ACC112 (cell line): ENCODE measurements around the gene BID.

Experiments
- H2AFZ ChIP-seq: fragments of 200-600 bp; sonication (generic); one replicate; pipeline ENCODE4 v1.6.0; 2017; ENCODE audit warnings: antibody characterized with exemption, low read length; ENCODE audit not compliant: unreplicated experiment
- H3K27ac ChIP-seq: fragments of 200-600 bp; sonication (generic); 2 replicates; pipeline ENCODE4 v1.5.1; 2014; ENCODE audit warnings: low read depth, mild to moderate bottlenecking, antibody characterized with exemption, low read length, moderate library complexity
- H3K27me3 ChIP-seq: fragments of 200-600 bp; sonication (generic); 2 replicates; pipeline ENCODE4 v1.6.1; 2014; ENCODE audit warnings: mild to moderate bottlenecking, antibody characterized with exemption, low read length, moderate library complexity, mixed read lengths; ENCODE audit not compliant: insufficient read depth
- H3K36me3 ChIP-seq: fragments of 200-600 bp; sonication (generic); 2 replicates; pipeline ENCODE4 v1.6.1; 2016; ENCODE audit warnings: mild to moderate bottlenecking, antibody characterized with exemption, low read length, moderate library complexity, mixed read lengths; ENCODE audit not compliant: insufficient read depth
- H3K4me1 ChIP-seq: fragments of 200-600 bp; sonication (generic); one replicate; pipeline ENCODE4 v1.6.1; 2016; ENCODE audit warnings: low read length, mixed read lengths; ENCODE audit not compliant: insufficient read depth, unreplicated experiment, control insufficient read depth
- H3K4me3 ChIP-seq: fragments of 200-600 bp; sonication (generic); 2 replicates; pipeline ENCODE4 v1.5.1; 2014; ENCODE audit warnings: mild to moderate bottlenecking, low read depth, low read length
- H3K79me2 ChIP-seq: fragments of 200-600 bp; sonication (generic); one replicate; pipeline ENCODE4 v1.6.0; 2016; ENCODE audit warnings: low read length; ENCODE audit not compliant: control insufficient read depth, unreplicated experiment, insufficient read depth

BID gene

GRCh38 chr22:17782621-17783020 is 8.4 kb upstream of the BID start:
- H3K4me3 ChIP-seq = no peak overlapping the region
- no peaks in the 10 kb centered on the region for H3K36me3 ChIP-seq
- H3K4me1 ChIP-seq = peaks cover 15% of the 10 kb centered on the region
- no peaks in the 10 kb centered on the region for H3K27me3 ChIP-seq
- H3K27ac ChIP-seq = no peak overlapping the region
- H3K79me2 ChIP-seq = no peaks in the 10 kb centered on the region
- no peak overlapping the region for H2AFZ ChIP-seq

- H3K27me3 ChIP-seq = no peaks in the 10 kb centered on the region
- no peaks in the 10 kb centered on the region for H3K36me3 ChIP-seq
- peak overlapping the region; percentile 73; the same call in 1 of the 2 replicates for H3K27ac ChIP-seq
- peaks cover 15% of the 10 kb centered on the region for H3K4me1 ChIP-seq
- H2AFZ ChIP-seq = no peak overlapping the region
- H3K79me2 ChIP-seq = no peaks in the 10 kb centered on the region
- no peak overlapping the region for H3K4me3 ChIP-seq
Observed at GRCh38 chr22:17782158-17782557, 7.9 kb upstream of the BID start.

- Histone ChIP-seq H3K27me3 (no peaks in the 10 kb centered on the region), H3K36me3 (no peaks in the 10 kb centered on the region), H3K27ac (peak overlapping the region; percentile 73; the same call in 1 of the 2 replicates), H2AFZ (no peak overlapping the region), H3K4me3 (no peak overlapping the region), H3K79me2 (no peaks in the 10 kb centered on the region), H3K4me1 (peaks cover 15% of the 10 kb centered on the region)
Observed at GRCh38 chr22:17781319-17782031, 7.2 kb upstream of the BID start.

- Histone ChIP-seq H3K27me3 (no peaks in the 10 kb centered on the region), H3K4me1 (peaks cover 15% of the 10 kb centered on the region), H3K79me2 (no peaks in the 10 kb centered on the region), H2AFZ (no peak overlapping the region), H3K4me3 (no peak overlapping the region), H3K36me3 (no peaks in the 10 kb centered on the region), H3K27ac (peak overlapping the region; percentile 73; the same call in 1 of the 2 replicates)
Observed at GRCh38 chr22:17780741-17781318, 6.6 kb upstream of the BID start.

GRCh38 chr22:17780116-17780740 is 6.0 kb upstream of the BID start:
- no peaks in the 10 kb centered on the region for H3K36me3 ChIP-seq
- H3K27me3 ChIP-seq = no peaks in the 10 kb centered on the region
- no peak overlapping the region for H2AFZ ChIP-seq
- no peak overlapping the region for H3K27ac ChIP-seq
- peaks cover 15% of the 10 kb centered on the region for H3K4me1 ChIP-seq
- H3K4me3 ChIP-seq = no peak overlapping the region
- no peaks in the 10 kb centered on the region for H3K79me2 ChIP-seq

GRCh38 chr22:17779286-17780115 is 5.2 kb upstream of the BID start:
- H3K79me2 ChIP-seq = no peaks in the 10 kb centered on the region
- H3K27me3 ChIP-seq = no peaks in the 10 kb centered on the region
- no peak overlapping the region for H3K27ac ChIP-seq
- no peak overlapping the region for H2AFZ ChIP-seq
- H3K4me3 ChIP-seq = no peak overlapping the region
- H3K4me1 ChIP-seq = peaks cover 15% of the 10 kb centered on the region
- H3K36me3 ChIP-seq = no peaks in the 10 kb centered on the region

- H3K27ac ChIP-seq = no peak overlapping the region
- no peak overlapping the region for H3K4me3 ChIP-seq
Observed at GRCh38 chr22:17778412-17778976, 4.2 kb upstream of the BID start.

GRCh38 chr22:17777717-17778044 is 3.4 kb upstream of the BID start:
- H3K4me3 ChIP-seq = no peak overlapping the region
- no peak overlapping the region for H3K27ac ChIP-seq
- H3K36me3 ChIP-seq = no peaks in the 10 kb centered on the region
- H3K79me2 ChIP-seq = peaks cover 4% of the 10 kb centered on the region
- no peak overlapping the region for H2AFZ ChIP-seq
- H3K4me1 ChIP-seq = peaks cover 17% of the 10 kb centered on the region
- no peaks in the 10 kb centered on the region for H3K27me3 ChIP-seq

More at GRCh38 chr22:17778412-17778976, 4.2 kb upstream of the BID start:
- H3K36me3 ChIP-seq = no peaks in the 10 kb centered on the region
- peaks cover 2% of the 10 kb centered on the region for H3K79me2 ChIP-seq
- peaks cover 15% of the 10 kb centered on the region for H3K4me1 ChIP-seq
- no peak overlapping the region for H2AFZ ChIP-seq
- no peaks in the 10 kb centered on the region for H3K27me3 ChIP-seq

- no peaks in the 10 kb centered on the region for H3K36me3 ChIP-seq
- H3K4me3 ChIP-seq = no peak overlapping the region
- H3K27ac ChIP-seq = no peak overlapping the region
- H3K79me2 ChIP-seq = peaks cover 4% of the 10 kb centered on the region
- H2AFZ ChIP-seq = no peak overlapping the region
- H3K4me1 ChIP-seq = peaks cover 13% of the 10 kb centered on the region
- H3K27me3 ChIP-seq = no peaks in the 10 kb centered on the region
Observed at GRCh38 chr22:17777005-17777716, 2.9 kb upstream of the BID start.
